SU-DHL-6 (cell line): ENCODE measurements around the gene GSC.

Experiments
- H2AFZ ChIP-seq: fragments of 200-600 bp; sonication (generic); 2 replicates; pipeline ENCODE4 v1.6.1; 2014; ENCODE audit warnings: low read depth, mild to moderate bottlenecking, moderate library complexity, mixed read lengths, antibody characterized with exemption, low read length; ENCODE audit not compliant: severe bottlenecking
- H3F3A ChIP-seq: fragments of 200-600 bp; shearing (Covaris generic); 2 replicates; pipeline ENCODE4 v1.6.0; 2016; ENCODE audit warnings: antibody characterized with exemption, mild to moderate bottlenecking; ENCODE audit not compliant: insufficient read depth
- H3K27ac ChIP-seq: fragments of 200-600 bp; sonication (generic); 2 replicates; pipeline ENCODE4 v1.5.1; 2016; ENCODE audit warnings: low read depth, mild to moderate bottlenecking, low read length, moderate library complexity, mixed read lengths
- H3K27me3 ChIP-seq: fragments of 200-600 bp; sonication (generic), shearing (Covaris generic); 2 replicates; pipeline ENCODE4 v1.6.0; 2014; ENCODE audit warnings: mild to moderate bottlenecking, low read length
- H3K36me3 ChIP-seq: fragments of 200-600 bp; sonication (generic); 2 replicates; pipeline ENCODE4 v1.6.1; 2014; ENCODE audit warnings: mild to moderate bottlenecking, low read length, mixed read lengths
- H3K4me2 ChIP-seq: fragments of 300-600, 200-600 bp; shearing (Covaris generic), sonication (generic); 2 replicates; pipeline ENCODE4 v1.6.0; 2014; ENCODE audit warnings: low read length, low read depth, mild to moderate bottlenecking; ENCODE audit not compliant: poor library complexity, severe bottlenecking
- H3K4me3 ChIP-seq: fragments of 200-600 bp; sonication (generic); 2 replicates; pipeline ENCODE4 v1.5.1; 2014; ENCODE audit warnings: antibody characterized with exemption, low read length, mild to moderate bottlenecking, mixed read lengths; ENCODE audit not compliant: insufficient read depth, poor library complexity, severe bottlenecking
- H3K79me2 ChIP-seq: fragments of 200-600 bp; sonication (generic); 2 replicates; pipeline ENCODE4 v1.6.1; 2014; ENCODE audit warnings: mild to moderate bottlenecking, low read length, moderate library complexity; ENCODE audit not compliant: insufficient read depth
- H3K9ac ChIP-seq: fragments of 200-600 bp; sonication (generic); 2 replicates; pipeline ENCODE4 v1.7.0; 2014; ENCODE audit warnings: mild to moderate bottlenecking, low read length
- H3K9me2 ChIP-seq: fragments of 200-600 bp; sonication (generic); replicated peaks from 2 replicates; pipeline ENCODE4 v1.6.1; 2014; ENCODE audit warnings: low read length; ENCODE audit not compliant: insufficient read depth
- H3K9me3 ChIP-seq: fragments of 200-600 bp; sonication (generic); 2 replicates; pipeline ENCODE4 v1.6.1; 2014; ENCODE audit warnings: low read length, mixed read lengths; ENCODE audit not compliant: insufficient read depth
- H4K20me1 ChIP-seq: fragments of 200-600 bp; sonication (generic); 2 replicates; pipeline ENCODE4 v1.6.1; 2014; ENCODE audit warnings: low read depth, mild to moderate bottlenecking, antibody characterized with exemption, low read length, moderate library complexity, mixed read lengths
- CTCF ChIP-seq: fragments of 200-600 bp; sonication (generic); IDR thresholded peaks from one replicate; pipeline ENCODE4 v1.5.1; 2017; ENCODE audit warnings: antibody characterized with exemption, mild to moderate bottlenecking, low read length, moderate library complexity; ENCODE audit not compliant: insufficient read depth, poor library complexity, severe bottlenecking
- EZH2phosphoT487 ChIP-seq: fragments of 200-600 bp; sonication (generic), shearing (Covaris generic); conservative IDR thresholded peaks from 2 replicates; pipeline ENCODE4 v1.6.1; 2018; ENCODE audit warnings: mild to moderate bottlenecking, antibody characterized with exemption, low read length, moderate library complexity, mixed read lengths

GSC gene

GRCh38 chr14:94724993-94725392, 44.9 kb downstream of the GSC start:
- TF ChIP-seq CTCF (no peak), EZH2phosphoT487 (no peak)
- Histone ChIP-seq H3K79me2 (no peaks in the 10 kb centered on the region), H3K4me2 (no peak overlapping the region), H4K20me1 (no peaks in the 10 kb centered on the region), H3K9me2 (no peaks in the 10 kb centered on the region), H3K36me3 (no peaks in the 10 kb centered on the region), H3F3A (no peaks in the 10 kb centered on the region), H2AFZ (no peak overlapping the region), H3K9me3 (no peaks in the 10 kb centered on the region), H3K27ac (no peak overlapping the region), H3K4me3 (no peak overlapping the region), H3K27me3 (no peaks in the 10 kb centered on the region), H3K9ac (no peak overlapping the region)

DNA sequence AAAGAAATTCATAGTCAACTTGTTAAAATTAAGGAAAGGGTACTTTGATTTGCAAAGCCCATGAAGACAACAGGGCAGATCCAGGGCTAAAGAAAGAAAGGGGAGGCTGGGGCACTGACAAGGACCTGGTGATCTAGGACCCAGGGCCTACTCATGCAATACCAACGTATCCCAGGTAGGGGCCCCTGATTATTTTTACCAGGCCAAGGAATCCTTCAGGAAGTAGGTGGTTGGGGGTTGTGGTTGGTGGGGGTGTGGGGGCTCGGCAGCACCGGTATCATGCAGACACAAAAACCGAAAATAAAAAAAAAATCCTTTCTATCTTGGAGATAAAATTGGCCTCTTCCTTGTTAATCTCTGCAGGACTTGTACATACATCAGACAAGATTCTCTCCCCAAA, 47.5 kb downstream of the GSC start:
- H3K4me2 ChIP-seq = no peak overlapping the region
- H3K79me2 ChIP-seq = no peaks in the 10 kb centered on the region
- H3K9ac ChIP-seq = no peak overlapping the region
- H3K36me3 ChIP-seq = no peaks in the 10 kb centered on the region
- H3K9me2 ChIP-seq = no peaks in the 10 kb centered on the region
- TF ChIP-seq EZH2phosphoT487 (no peak), CTCF (no peak)
- H4K20me1 ChIP-seq = no peaks in the 10 kb centered on the region
- no peaks in the 10 kb centered on the region for H3K27me3 ChIP-seq
- H3K27ac ChIP-seq = no peak overlapping the region
- H3F3A ChIP-seq = no peaks in the 10 kb centered on the region
- H3K9me3 ChIP-seq = no peaks in the 10 kb centered on the region
- H3K4me3 ChIP-seq = no peak overlapping the region
- no peak overlapping the region for H2AFZ ChIP-seq
